Esophagus muscularis mucosa (tissue), 4 donors: Measurements from ENCODE around the gene SDF2. TPM values are rescaled to one million over a fixed set of nuclear protein-coding genes. Genes with fewer than 3 reads are reported as not detected.

ENCODE experiments used
- DNase-seq: peaks from one replicate; pipeline ENCODE4 v3.0.0-alpha.2; 2017; ENCODE audit errors: extremely low spot score
- H3K27ac ChIP-seq, 4 donors: fragments of 200-600 bp; sonication (generic); replicated peaks in 1 of 4; 1 replicate in 3 of 4; 2 replicates in 1 of 4; pipeline ENCODE4 v1.5.1; 2016 to 2019; ENCODE audit warnings: mild to moderate bottlenecking in 1 of 4
- H3K27me3 ChIP-seq, 4 donors: fragments of 200-600 bp; sonication (generic); one replicate each; pipeline versions ENCODE4 v1.5.1 to v1.6.0; 2016 to 2019
- H3K36me3 ChIP-seq, 4 donors: fragments of 200-600 bp; sonication (generic); one replicate each; pipeline ENCODE4 v1.5.1; 2016 to 2019
- H3K4me1 ChIP-seq, 4 donors: fragments of 200-600 bp; sonication (generic); one replicate each; pipeline ENCODE4 v1.5.1; 2016 to 2019
- H3K4me3 ChIP-seq, 4 donors: fragments of 200-600 bp; sonication (generic); 1 replicate in 2 of 4; 2 replicates in 2 of 4; pipeline ENCODE4 v1.5.1; 2016 to 2019; ENCODE audit warnings: mild to moderate bottlenecking in 4 of 4, moderate library complexity in 1 of 4
- H3K9me3 ChIP-seq, 4 donors: fragments of 200-600 bp; sonication (generic); 1 replicate in 3 of 4; 2 replicates in 1 of 4; pipeline ENCODE4 v1.5.1; 2016 to 2019
- EP300 ChIP-seq: sonication (generic); formaldehyde crosslinking; IDR thresholded peaks from one replicate; pipeline ENCODE4 v1.6.1; 2017; ENCODE audit warnings: antibody characterized with exemption
- POLR2A ChIP-seq: fragments of 450-650 bp; IDR thresholded peaks from one replicate; pipeline ENCODE4 v1.6.1; 2017; ENCODE audit warnings: antibody characterized with exemption, moderate library complexity, mild to moderate bottlenecking, low read depth
- POLR2AphosphoS5 ChIP-seq, 2 donors: sonication (generic); formaldehyde crosslinking; IDR thresholded peaks; one replicate each; pipeline ENCODE4 v1.6.1; 2017; ENCODE audit warnings: antibody characterized with exemption in 2 of 2
- WGBS: methylation state at CpG from one replicate; pipeline ENCODE4 v1.1.5; 2018; 5-methylcytosine and 5-hydroxymethylcytosine counted together
- intact Hi-C: fragments of 100-400 bp; cut with DNase I; formaldehyde crosslinking; loops from one replicate; pipeline ENCODE4 v1.15.1; 2023
- total RNA-seq, 4 donors: library from RNA; depleted of rRNA; stranded (reverse); fragments of >200 nt; gene quantifications; one replicate each; pipeline versions ENCODE4 v1.1.0 to v1.2.1, GENCODE V29; 2016
- TF ChIP-seq, protein P1 (sequence below), 3 experiments: fragments of 200-600 bp in 2 of 3; fragments of 450-650 bp in 1 of 3; sonication (generic) in 2 of 3; IDR thresholded peaks; one replicate each; pipeline ENCODE4 v1.5.1; 2017 to 2019; ENCODE audit warnings: antibody characterized with exemption in 3 of 3, mild to moderate bottlenecking in 2 of 3, moderate library complexity in 1 of 3

SDF2 gene, protein sequence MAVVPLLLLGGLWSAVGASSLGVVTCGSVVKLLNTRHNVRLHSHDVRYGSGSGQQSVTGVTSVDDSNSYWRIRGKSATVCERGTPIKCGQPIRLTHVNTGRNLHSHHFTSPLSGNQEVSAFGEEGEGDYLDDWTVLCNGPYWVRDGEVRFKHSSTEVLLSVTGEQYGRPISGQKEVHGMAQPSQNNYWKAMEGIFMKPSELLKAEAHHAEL
- 10 to 100 TPM; 39.1 to 46.7 (median 42.6) TPM for total RNA-seq

DNA sequence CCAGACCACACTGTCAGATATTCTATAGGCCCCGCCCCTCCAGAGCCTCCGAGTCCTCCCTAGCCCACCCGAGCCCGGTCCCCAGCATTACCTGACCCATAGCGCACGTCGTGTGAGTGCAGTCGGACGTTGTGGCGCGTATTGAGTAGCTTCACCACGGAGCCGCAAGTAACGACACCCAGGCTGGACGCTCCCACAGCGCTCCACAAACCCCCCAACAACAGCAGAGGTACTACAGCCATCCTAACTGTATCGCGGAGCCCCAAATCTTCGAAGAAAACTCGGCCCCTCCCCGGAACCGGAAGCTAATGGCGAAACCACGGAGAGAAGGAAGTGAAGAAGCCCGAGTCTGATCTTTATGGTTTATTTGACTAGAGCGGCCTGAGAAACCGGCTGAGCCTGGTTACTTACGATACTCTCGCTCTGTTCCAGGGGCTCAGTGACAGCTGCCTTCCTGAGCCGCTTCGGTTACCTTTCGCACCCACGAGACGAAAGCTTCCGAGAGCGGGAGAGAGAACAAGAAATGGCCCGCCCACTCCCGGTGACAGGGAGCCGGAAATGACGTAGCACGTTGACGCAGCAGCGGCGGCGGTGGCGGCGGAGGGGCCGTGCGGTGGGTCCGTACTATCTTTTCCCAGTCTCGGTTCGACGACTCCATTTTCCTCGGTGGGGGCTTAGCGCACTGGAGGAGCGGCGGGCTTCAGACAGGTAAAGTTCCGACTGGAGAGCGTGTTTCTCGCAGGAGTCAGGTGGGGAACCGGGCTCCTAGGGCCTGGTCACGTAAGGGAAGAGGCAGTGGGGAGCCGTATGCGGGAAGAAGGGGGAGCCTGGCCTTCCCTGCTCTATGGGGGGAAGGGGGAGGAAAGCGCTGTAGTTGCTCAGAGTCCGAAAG is at the start of gene SDF2, which contains the start of gene SUPT6H:
Gene SDF2 (minus strand): TSS at position 272 of the 892 bp plus-strand sequence. CDS start 30 bp downstream, at position 242.
Gene SUPT6H (plus strand): TSS at position 571 of the 892 bp plus-strand sequence. CDS start 11,197 bp downstream, outside the sequence.
- intact Hi-C loops: loop anchor here (5.0 kb wide), 1 partner anchor 45 kb away; no protein-coding TSS in a partner anchor
- Histone ChIP-seq H3K27ac (peak within 1 kb of the TSS; percentile 95 to 99 (median 96)), H3K9me3 (no peaks in the 10 kb centered on the region), H3K4me1 (peaks cover 26 to 65% (median 51%) of the 10 kb centered on the region in 4 donors), H3K36me3 (peaks cover 20 to 58% (median 34%) of the 10 kb centered on the region in 4 donors), H3K27me3 (no peaks in the 10 kb centered on the region), H3K4me3 (peak within 1 kb of the TSS; percentile 76 to 83 (median 80))
- TF ChIP-seq, protein P1, sequence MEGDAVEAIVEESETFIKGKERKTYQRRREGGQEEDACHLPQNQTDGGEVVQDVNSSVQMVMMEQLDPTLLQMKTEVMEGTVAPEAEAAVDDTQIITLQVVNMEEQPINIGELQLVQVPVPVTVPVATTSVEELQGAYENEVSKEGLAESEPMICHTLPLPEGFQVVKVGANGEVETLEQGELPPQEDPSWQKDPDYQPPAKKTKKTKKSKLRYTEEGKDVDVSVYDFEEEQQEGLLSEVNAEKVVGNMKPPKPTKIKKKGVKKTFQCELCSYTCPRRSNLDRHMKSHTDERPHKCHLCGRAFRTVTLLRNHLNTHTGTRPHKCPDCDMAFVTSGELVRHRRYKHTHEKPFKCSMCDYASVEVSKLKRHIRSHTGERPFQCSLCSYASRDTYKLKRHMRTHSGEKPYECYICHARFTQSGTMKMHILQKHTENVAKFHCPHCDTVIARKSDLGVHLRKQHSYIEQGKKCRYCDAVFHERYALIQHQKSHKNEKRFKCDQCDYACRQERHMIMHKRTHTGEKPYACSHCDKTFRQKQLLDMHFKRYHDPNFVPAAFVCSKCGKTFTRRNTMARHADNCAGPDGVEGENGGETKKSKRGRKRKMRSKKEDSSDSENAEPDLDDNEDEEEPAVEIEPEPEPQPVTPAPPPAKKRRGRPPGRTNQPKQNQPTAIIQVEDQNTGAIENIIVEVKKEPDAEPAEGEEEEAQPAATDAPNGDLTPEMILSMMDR (IDR thresholded peaks at IDR 0.05): no peak
- TF ChIP-seq EP300 (no peak), POLR2A (peak; percentile 96), POLR2AphosphoS5 (IDR thresholded peaks at IDR 0.05) (peak; percentile 96 to 98)
- WGBS: under 1% methylated on average over 33 of the region's 66 CpGs
- DNase-seq: peak; percentile 99

DNA sequence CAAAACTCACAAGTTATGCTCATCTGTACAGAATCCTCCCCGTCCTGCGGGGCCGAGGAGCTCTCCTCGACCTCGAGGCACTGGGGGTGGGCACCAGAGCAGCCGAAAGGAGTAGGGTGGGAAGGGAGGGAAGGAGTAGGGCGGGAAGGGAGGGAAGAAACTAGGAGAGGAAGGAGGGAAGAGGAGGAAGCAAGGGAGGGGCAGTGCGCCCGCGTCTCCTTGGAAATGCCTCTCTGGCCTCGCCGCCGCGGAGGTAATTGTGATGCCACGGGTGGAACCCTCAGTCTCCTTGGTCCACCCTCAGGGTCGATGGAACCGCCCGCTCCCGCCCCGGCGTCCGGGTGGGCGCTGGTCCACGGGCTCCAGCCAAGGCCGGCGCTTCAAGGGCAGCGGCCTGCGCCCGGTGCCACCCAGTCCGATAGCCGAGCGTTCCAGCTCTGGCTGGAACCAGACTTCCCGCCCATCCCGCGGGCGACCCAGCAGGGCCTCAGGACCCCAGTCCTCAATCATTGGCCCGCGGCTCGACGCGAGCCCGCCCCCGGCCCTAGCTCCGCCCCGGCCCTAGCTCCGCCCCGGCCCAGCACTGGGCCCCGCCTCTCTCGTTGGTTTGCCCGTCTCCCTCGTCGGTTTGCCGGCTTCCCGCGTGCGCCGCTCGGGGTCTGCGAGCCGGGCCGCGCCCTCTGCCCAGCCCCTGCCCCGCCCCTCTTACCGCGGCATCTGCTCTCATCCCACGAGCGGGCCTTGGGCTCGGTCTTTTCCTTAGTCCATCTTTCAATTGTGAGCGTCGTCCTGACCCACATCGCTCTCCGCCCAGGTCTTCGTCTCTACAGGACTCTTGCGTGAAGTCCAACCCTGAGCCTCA is 49.4 kb upstream of the SDF2 start:
- 1% methylated on average over 34 of the region's 74 CpGs for WGBS
- Histone ChIP-seq H3K36me3 (peaks cover 5 to 33% (median 21%) of the 10 kb centered on the region in 4 donors), H3K27ac (peak overlapping the region; percentile 91 to 96 (median 93)), H3K27me3 (no peaks in the 10 kb centered on the region), H3K4me3 (peak overlapping the region; percentile 65 to 79 (median 72)), H3K9me3 (no peaks in the 10 kb centered on the region), H3K4me1 (peaks cover 22 to 43% (median 32%) of the 10 kb centered on the region in 4 donors)
- peak; percentile 96 for DNase-seq
- intact Hi-C loops: no loop called here
- TF ChIP-seq POLR2AphosphoS5 (IDR thresholded peaks at IDR 0.05) (peak; percentile 80 to 90), POLR2A (peak; percentile 27)
- TF ChIP-seq, protein P1 (IDR thresholded peaks at IDR 0.05): no peak

GRCh38 chr17:28707339-28707720 is 45.6 kb upstream of the SDF2 start:
- H3K27me3 ChIP-seq: no peaks in the 10 kb centered on the region
- no peaks in the 10 kb centered on the region for H3K9me3 ChIP-seq
- no peak overlapping the region for H3K27ac ChIP-seq
- TF ChIP-seq, protein P1 (IDR thresholded peaks at IDR 0.05): no peak
- no peak for TF ChIP-seq EP300
- TF ChIP-seq POLR2A: no peak
- TF ChIP-seq POLR2AphosphoS5 (IDR thresholded peaks at IDR 0.05): no peak
- H3K4me1 ChIP-seq: peaks cover 14 to 25% (median 22%) of the 10 kb centered on the region in 4 donors
- intact Hi-C loops: loop anchor here (5.0 kb wide), 1 partner anchor 45 kb away; the partner anchor contains the start of genes SDF2 and SUPT6H
- peaks cover 10 to 28% (median 23%) of the 10 kb centered on the region in 4 donors for H3K36me3 ChIP-seq
- no peak overlapping the region for H3K4me3 ChIP-seq
- no peak for DNase-seq
- WGBS: 94% methylated on average over 2 of the region's 2 CpGs
